Heart left ventricle (tissue), 13 donors: ENCODE data around the gene CDH7.

Source experiments
- CTCF ChIP-seq, 12 donors: fragments of 200-600 bp; sonication (generic) in 4 of 12; IDR thresholded peaks; one replicate each; pipeline versions ENCODE4 v1.5.0 to v1.8.0; 2018 to 2022; ENCODE audit warnings: antibody characterized with exemption in 12 of 12, mild to moderate bottlenecking in 5 of 12
- POLR2A ChIP-seq, 2 donors: fragments of 450-650 bp; IDR thresholded peaks; one replicate each; pipeline ENCODE4 v1.6.1; 2017; ENCODE audit warnings: antibody characterized with exemption in 2 of 2, mild to moderate bottlenecking in 2 of 2, moderate library complexity in 2 of 2
- donor health status: ischemic (EF 13 %, LVEDD 7.1; RV severe dilation, severe dysfunction).
- donor health status: DM: no; HTN: yes; CAD: no.
- donor health status: DM: no; HTN: no; CAD: no.
- donor health status: ischemic (EF 25% LVEDD 6.9; RV normal size, moderate dysfunction).
- donor health status: ischemic (EF 25% LVEDD 5.7; RV mildly dilated, moderate dysfunction).
- donor health status: ischemic (EF 35%, LVEDD 5.7; RV mildly dilated, moderate dysfunction).
- donor health status: nonischemic (EF 11% LVEDD 7.7; RV severe dilation, severe dysfunction).
- donor health status: DM: yes; HTN: yes; CAD: no.
- donor health status: PGD.
- donor health status: ischemic (EF 29% LVEDD 5.4; RV normal size, mild dysfunction).
- donor health status: nonischemic (EF 23%, LVEDD 6.1; RV moderate dilation, normal function).

GRCh38 chr18:65760457-65760856 is 9.6 kb downstream of the CDH7 start:
- TF ChIP-seq CTCF (IDR thresholded peaks at IDR 0.05) (no peak), POLR2A (IDR thresholded peaks at IDR 0.05) (no peak)
